SK-MEL-5 (cell line): ENCODE data around the gene SLC38A3. TPM values are rescaled to one million over a fixed set of nuclear protein-coding genes. Genes with fewer than 3 reads are reported as not detected.
"Not testable (repeated sequence)": the region's sequence is repeated elsewhere in the genome, so short reads cannot be mapped to it uniquely, and the experiment has no call there.

ENCODE experiments used
- DNase-seq: peaks from one replicate; pipeline ENCODE4 v3.0.0-alpha.2; 2016; ENCODE audit warnings: low read depth, low spot score
- in situ Hi-C: cut with HindIII; loops from 2 replicates; pipeline ENCODE4 v1.10.0; 2016; ENCODE audit warnings: low sequenced_read_pairs, high pct_unique_total_duplicates, low pct_unique_long_range_greater_than_20kb
- total RNA-seq: library from RNA; depleted of rRNA; stranded (reverse); fragments of >200 nt; shearing (Covaris generic); gene quantifications from 2 replicates; pipeline ENCODE4 v1.2.3, GENCODE V29; 2014

The SLC38A3 gene
- total RNA-seq, 1 experiment from 2014 or later: 0.42 TPM

GRCh38 chr3:50236484-50237132 lies 31.5 kb downstream of the SLC38A3 start:
- in situ Hi-C loops: no loop called here
- no peak for DNase-seq

GRCh38 chr3:50237133-50237651 lies 32.1 kb downstream of the SLC38A3 start:
- in situ Hi-C loops: no loop called here

GRCh38 chr3:50237754-50238548 lies 32.9 kb downstream of the SLC38A3 start:
- peak; percentile 78 for DNase-seq
- in situ Hi-C loops: no loop called here

More at GRCh38 chr3:50237133-50237651, 32.1 kb downstream of the SLC38A3 start:
- DNase-seq: no peak

- in situ Hi-C loops: no loop called here
- DNase-seq: no peak
Observed at GRCh38 chr3:50238549-50239026, 33.5 kb downstream of the SLC38A3 start.

GRCh38 chr3:50239649-50240048 lies 34.6 kb downstream of the SLC38A3 start:
- in situ Hi-C loops: no loop called here
- DNase-seq: no peak

GRCh38 chr3:50241163-50241562 lies 36.1 kb downstream of the SLC38A3 start:
- in situ Hi-C loops: no loop called here
- no peak for DNase-seq

GRCh38 chr3:50241713-50242380 lies 36.8 kb downstream of the SLC38A3 start:
- no peak for DNase-seq
- in situ Hi-C loops: no loop called here

- DNase-seq: no peak
- in situ Hi-C loops: no loop called here
Observed at GRCh38 chr3:50242381-50242770, 37.3 kb downstream of the SLC38A3 start.

GRCh38 chr3:50242851-50243542 lies 37.9 kb downstream of the SLC38A3 start:
- DNase-seq: no peak
- in situ Hi-C loops: no loop called here

- in situ Hi-C loops: no loop called here
Observed at GRCh38 chr3:50243543-50243895, 38.4 kb downstream of the SLC38A3 start.

GRCh38 chr3:50244813-50245212 lies 39.7 kb downstream of the SLC38A3 start:
- DNase-seq, in situ Hi-C loops: not testable (repeated sequence)

More at GRCh38 chr3:50243543-50243895, 38.4 kb downstream of the SLC38A3 start:
- no peak for DNase-seq

- DNase-seq: no peak
- in situ Hi-C loops: no loop called here
Observed at GRCh38 chr3:50245251-50245745, 40.2 kb downstream of the SLC38A3 start.

GRCh38 chr3:50245831-50246516 lies 40.9 kb downstream of the SLC38A3 start:
- in situ Hi-C loops: no loop called here
- DNase-seq: peak; percentile 79

- in situ Hi-C loops: no loop called here
- DNase-seq: peak; percentile 60
Observed at GRCh38 chr3:50246517-50246954, 41.5 kb downstream of the SLC38A3 start.

GRCh38 chr3:50248387-50248786 lies 43.3 kb downstream of the SLC38A3 start:
- in situ Hi-C loops: no loop called here
- DNase-seq: no peak

- no peak for DNase-seq
- in situ Hi-C loops: no loop called here
Observed at GRCh38 chr3:50249457-50249856, 44.4 kb downstream of the SLC38A3 start.

GRCh38 chr3:50250514-50250913 lies 45.4 kb downstream of the SLC38A3 start:
- no peak for DNase-seq
- in situ Hi-C loops: no loop called here
